NCI-H774 (cell line): ENCODE results near the gene PNPLA2.

Source experiments
- DNase-seq: peaks from one replicate; lab custom pipeline; 2025; lab: John Stamatoyannopoulos, UW

PNPLA2 gene

DNA sequence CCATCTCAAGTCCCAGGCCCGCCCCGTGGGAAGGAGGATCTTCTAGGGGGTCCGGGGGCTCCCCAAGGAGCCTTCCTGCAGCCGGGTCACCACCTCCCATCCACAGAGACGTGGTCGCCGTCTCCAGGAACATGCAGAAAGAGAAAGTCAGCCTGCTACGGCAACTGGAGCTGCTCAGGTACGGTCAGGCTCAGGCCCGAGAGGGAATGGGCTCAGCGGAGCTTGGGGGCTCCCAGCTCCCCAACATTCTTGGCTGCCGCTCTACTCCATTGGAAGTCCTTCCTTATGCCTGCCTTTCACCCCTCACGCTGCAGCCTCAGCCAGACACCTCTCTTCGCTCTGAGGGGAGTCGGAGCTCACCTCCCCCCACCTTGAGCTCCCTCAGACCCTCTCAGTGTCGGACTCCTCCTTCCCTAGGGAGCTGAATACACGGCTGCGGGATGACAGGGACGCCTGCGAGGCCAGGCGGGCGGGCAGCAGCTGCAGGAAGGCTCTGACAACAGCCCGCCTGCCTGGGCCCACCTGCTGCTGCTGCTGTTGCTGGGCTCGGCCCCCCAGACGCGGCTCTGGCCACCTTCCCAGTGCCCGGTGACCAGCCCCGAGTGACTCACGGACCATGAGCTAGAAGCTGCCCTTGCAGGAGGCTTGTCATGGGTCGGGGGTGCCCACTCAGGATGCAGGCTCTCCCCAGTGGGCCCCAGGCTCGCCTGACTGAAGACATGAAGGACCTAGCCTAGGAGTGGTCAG lies 12.6 kb downstream of the PNPLA2 start:
- DNase-seq: no peak

DNA sequence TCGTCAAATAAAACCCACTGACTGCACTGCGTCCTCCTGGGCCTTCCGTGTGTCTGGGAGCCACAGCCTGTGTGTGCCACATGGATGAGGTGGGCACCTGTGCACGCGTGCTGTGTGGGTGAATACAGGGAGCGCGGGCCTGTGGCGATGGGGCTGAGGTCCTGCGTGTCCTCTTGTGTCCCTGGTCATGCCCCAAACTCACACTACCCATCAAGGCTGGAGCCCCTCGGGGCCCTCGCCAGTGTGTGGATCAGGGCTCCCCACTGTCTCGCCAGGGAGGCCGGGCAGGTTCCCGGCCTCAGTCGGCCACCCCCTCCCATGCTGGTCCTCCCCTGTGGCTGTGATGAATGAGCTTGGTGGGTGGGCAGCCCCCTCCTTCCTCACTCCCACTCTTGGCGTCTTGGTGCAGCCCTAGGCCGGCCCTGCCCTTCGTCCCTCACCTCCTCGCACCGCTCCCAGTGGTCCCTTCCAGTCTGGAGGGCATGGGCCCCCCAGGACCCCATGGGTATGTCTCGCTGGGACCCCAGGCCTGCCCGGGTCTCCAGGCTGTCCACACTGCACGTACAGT lies 13.3 kb downstream of the PNPLA2 start:
- DNase-seq: no peak

DNA sequence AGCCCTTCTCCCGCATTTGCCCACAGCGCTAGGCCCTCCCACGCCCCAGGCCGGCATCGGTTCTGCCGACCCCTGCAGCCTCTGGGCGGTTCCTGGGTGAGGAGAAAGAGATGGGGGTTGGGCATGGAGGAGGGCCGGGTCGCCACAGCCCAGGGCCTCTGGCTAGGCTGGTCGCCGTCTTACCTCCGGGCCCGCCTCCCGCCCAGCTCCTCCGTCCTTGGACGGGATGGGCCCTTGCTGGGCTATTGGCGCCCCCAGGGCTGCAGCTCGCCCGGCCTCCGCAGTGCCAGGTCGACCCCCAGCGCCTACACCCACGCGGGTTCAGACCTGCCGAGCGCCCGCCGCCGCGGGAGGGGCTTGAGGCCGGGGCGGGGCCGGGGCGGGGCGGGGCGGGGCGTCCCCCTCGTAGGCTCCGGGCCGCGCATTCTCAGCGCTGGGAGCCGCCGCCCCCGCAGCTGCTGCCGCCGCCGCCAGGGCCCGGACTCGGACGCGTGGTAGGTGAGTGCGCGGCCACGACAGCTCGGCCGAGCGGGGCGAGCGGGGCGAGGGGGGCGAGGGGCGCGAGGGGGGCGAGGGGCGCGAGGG lies 13.9 kb downstream of the PNPLA2 start, which contains the start of gene CD151:
TSS of gene CD151 (plus strand) at position 424 of the 585 bp plus-strand sequence. CDS start 3,118 bp downstream, outside the sequence.
- DNase-seq: peak; percentile 29

DNA sequence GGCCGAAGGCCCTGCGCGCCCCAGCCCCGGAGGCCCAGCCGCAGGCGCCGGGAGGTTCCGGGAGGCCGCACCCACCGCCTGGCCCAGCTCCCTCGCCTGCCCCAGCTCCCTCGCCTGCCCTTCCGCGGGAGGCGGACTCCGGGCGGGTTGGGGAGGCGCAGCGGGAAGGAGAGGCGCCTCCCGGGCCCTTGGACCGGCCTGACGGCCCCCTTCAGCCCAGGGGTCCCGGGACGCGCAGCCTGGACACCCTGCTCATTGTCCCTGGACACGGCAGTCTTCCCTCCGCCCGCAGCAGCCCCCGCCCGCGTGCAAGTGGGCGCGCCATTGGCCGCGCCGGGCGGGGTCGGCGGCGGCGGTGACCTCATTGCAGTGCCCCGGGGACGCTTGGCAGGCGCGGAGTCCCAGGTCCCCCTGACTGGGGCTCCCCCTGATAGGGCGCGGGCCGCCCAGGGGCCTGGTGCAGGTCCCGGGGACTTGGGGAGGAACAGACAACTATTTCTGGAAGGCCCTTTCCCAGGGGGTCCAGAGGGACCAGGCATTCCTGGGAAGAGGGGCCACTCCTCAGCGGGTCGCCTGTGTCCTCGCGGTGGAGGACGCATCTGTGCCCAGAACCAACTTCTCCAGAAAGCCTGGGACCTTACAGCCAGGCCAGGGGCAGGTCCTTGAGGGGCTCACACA lies 14.5 kb downstream of the PNPLA2 start:
- peak; percentile 22 for DNase-seq

DNA sequence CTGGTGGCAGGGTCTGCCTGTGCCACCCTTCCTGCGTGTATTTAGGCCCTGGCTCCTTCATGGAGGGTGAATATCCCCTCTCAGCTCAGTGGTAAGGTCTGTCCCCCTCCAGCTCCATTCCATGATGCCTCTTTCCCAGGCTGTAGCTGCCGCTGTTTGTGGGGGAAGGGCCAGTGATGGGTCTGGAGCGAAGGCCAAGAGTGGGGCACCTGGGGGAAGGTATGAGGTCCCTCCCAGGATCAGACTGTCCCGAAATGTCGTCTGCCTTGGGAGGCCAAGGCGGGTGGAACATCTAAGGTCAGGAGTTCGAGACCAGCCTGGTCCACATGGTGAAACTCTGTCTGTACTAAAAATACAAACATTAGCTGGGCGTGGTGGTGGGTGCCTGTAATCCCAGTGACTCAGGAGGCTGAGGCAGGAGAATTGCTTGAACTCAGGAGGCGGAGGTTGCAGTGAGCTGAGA lies 15.2 kb downstream of the PNPLA2 start:
- no peak for DNase-seq

DNA sequence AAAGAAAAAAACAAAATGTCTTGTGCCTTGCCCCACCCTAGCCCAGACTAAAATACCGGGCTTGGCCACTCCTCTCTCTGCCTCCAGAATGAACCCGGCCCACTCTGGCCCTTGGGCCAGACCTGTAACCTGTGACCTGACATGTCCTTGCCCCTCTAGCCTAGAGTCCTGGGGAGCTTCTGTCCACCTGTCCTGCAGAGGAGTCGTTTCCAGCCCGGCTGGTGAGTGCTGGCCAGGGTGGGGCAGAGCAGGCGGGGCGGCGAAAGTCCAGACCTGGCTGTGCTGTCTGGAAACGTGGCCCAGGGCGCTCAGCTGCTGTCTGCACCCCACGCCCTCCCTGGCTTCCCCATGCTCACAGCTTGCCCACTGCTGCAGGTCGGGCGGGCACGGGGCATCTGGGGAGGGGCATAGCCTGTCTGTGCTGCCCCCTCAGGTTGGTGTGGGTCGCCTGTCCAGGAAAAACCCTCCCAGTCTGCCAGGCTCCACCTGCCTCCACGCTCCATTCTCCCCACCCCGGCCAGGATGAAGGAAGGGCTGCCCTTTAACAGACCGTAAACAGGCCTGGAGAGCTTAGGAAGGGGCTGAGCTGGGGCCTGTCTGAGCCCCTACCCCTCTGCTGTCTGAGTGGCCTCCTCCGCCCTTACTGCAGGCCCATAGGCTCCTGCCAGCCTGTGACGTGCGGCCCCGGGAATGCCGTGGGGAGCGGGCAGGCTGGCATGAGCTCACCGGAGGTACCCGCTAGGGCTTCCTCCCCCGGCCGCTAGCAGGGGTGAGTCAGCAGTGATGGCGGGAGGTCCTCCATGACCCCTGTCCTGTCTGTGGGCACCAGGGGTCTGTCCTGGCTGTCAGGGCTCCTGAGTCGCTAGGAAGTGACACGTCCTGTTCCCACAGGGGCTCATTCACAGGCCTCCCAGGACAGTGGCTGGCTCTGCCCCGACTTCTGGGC lies 15.9 kb downstream of the PNPLA2 start:
- DNase-seq: no peak

DNA sequence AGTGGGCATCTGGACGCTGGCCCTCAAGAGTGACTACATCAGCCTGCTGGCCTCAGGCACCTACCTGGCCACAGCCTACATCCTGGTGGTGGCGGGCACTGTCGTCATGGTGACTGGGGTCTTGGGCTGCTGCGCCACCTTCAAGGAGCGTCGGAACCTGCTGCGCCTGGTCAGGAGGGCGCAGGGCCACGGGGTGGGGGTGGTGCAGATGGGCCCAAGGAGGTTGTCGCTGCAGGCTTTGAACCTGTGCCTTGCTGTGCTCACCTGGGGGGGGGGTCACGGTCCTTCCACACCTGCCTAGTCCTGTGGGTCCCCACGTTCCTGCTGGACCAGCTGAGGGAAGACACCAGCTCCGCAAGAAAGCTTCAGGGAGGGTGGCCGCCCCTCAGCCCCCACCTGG lies 17.6 kb downstream of the PNPLA2 start:
- no peak for DNase-seq

DNA sequence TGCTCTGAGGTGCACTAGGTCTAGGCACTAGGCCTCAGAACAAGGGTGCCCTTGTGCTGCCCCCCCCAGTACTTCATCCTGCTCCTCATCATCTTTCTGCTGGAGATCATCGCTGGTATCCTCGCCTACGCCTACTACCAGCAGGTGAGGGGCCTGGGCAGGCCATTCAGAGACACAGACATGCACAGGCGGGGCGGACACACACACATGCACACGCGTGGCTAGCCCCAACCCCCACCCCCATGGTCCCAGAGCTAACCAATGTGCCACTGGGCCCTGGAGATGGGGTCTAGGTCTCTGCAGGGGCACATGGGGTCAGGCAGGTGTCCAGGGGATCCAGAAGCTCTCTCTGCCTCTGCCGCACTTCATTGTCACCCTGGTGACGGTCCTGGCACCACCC lies 18.0 kb downstream of the PNPLA2 start:
- no peak for DNase-seq

DNA sequence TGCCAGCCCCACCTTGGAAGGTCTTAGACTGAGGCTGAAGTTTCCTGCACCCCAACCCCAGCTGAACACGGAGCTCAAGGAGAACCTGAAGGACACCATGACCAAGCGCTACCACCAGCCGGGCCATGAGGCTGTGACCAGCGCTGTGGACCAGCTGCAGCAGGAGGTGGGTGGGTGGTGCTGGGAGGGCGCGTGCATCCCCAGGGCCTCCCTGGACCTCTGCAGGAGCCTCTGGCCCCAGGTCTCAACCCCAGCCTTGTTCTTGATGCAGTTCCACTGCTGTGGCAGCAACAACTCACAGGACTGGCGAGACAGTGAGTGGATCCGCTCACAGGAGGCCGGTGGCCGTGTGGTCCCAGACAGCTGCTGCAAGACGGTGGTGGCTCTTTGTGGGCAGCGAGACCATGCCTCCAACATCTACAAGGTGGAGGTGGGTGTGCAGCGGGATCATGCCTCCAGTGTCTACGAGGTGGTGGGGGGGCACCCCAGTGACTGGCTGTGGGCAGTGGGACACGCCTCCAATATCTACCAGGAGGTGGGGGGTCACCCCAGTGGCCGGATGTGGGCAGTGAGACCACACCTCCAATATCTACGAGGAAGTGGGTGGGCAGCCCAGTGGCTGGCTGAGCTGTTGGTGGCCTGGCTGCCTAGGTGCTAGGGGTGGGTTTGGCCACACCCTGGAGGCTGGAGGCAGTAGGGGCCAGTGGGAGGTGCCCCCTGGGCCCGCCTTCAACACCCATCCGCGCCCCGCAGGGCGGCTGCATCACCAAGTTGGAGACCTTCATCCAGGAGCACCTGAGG lies 18.7 kb downstream of the PNPLA2 start:
- DNase-seq: no peak

DNA sequence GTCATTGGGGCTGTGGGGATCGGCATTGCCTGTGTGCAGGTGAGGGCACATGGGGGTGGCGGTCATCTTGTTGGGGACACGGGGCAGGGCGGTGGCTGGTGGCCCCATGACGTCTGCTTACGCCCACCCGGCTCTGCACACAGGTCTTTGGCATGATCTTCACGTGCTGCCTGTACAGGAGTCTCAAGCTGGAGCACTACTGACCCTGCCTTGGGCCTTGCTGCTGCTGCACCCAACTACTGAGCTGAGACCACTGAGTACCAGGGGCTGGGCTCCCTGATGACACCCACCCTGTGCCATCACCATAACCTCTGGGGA lies 19.2 kb downstream of the PNPLA2 start:
- no peak for DNase-seq

DNA sequence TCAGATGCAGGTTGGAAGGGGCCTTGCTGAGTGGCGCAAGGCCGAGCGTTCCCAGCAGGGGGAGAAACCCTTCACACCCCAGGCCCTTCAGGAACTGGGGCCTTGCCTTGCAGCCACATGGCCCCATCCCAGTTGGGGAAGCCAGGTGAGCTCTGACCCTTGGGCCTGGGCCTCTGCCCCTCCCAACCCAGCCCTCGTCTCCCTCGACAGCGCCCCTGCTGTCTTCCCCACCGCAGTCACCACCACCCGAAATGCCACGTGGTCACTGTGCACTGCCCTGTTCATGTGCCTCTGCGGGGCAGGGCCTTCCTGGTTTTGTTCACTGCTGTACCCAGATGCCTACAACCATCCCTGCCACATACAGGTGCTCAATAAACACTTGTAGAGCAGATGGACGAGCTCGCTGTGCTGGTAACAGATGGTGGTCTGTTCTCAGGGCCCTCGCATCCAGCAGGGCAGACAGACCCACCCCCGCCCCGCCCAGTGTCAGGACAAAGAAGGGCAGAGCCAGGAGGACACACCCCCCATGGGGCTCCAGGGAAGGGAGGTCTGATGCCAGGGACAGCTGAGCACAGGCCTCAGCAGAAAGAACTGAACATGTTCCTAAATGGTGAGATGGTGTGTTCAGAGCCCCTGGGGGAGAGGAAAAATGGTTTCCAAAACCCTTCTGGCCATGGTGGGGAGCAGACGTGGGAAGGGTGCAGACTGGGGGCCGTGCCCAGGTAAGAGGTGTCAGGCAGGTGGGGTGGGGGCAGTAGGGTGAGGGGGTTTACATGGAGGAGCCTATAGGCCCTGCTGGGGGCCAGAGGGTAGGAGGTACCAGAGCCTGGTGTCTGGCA lies 19.9 kb downstream of the PNPLA2 start:
- DNase-seq: no peak

DNA sequence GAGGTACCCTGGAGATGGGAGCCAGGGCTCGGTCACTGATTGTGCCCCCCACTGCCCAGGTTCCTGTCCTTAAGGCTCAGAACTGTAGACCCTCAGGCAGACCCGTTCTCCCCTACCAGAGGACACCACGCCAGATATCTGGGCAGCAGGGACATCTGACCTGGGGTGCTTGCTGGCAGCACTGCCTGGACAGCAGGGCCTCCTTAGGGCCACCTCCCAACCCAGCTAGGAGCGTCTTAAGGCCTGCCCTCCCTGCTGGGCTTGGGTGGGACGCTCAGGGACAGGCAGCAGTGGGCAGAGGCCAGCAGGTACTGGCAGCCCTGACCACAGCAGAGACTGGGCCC lies 20.5 kb downstream of the PNPLA2 start:
- no peak for DNase-seq

DNA sequence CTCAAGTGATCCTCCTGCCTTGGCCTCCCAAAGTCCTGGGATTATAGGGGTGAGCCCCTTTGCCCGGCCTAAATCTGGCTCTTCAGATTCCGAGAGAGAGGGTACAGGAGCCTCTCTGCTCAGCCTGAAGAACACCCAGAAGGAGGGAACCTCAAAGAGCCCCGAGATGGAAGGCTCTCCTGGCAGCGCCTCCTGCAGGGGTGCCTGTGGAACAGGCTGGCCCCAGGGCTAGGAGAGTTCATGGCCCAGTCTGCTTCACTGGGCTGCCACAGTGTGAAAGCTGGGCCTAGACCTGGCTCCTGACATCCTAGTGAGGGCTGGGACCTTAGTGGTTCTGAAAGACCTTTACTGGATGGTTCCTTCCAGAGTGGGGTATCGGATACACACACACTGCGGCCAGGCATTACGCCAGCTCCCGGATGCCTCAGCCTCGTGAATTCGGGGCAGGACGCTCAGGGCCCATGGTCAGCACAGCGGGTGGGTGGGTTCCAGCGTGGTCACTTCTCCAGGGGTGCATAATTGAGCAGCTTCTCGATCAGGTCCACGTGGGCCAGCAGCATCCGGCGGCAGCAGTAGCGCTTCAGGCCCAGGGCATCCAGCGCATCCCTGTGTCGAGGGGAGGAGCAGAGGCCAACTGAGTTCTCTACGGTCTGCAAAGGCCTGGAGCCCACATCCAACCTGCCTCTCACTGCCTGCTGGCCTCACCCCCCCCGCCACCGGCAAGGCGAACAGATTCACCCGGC lies 21.3 kb downstream of the PNPLA2 start:
- no peak for DNase-seq

DNA sequence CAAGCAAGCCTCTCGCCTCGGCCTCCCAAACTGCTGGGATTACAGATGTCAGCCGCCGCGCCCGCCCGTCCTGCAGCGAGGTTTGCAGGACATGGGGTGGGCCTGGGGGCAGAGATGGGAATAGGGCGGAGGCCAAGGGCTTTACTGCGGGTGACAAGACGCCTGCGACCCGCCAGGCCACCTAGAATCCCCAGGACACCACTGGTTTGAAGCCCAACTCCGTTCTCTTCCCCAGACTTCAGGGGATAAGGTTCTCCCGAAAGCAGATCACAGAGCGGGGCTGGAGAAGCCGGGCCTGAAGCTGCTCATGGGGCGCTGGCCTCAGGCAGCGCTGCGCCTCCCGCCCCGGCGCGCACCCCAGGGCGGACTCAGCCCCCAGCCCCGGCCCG lies 23.3 kb downstream of the PNPLA2 start:
- no peak for DNase-seq

DNA sequence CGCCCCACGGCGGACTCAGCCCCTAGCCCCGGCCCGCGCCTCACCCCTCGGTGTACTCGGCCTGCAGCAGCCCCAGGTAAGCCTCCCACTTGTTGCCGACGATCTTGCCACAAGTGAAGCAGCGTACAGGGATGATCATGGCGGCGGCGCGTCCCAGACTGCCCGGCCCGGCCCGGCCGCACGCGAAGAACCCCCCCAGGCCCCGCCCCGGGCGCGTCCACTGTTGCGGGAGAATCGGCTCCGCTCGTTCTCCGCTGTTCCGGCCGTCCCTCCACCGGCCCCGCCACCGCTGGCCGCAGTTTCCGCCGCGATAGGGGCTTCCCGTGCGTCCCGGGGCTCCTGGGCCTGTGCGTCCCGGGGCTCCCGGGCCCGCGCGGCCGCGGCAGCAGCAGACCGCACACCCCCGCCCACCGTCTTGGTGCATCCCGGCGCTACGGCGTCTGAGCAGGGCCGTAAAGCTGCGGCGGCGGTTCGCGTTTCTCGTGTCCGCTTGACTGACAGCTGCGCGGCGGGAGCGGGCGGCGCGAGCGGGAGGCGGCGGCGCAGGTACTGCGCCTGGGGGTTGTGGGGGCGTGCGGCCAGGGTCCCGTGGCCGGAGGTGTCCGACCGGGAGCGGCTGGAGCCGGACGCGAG lies 23.8 kb downstream of the PNPLA2 start, which contains the start of the genes POLR2L and TSPAN4:
TSS of gene POLR2L (minus strand) at position 160 of the 633 bp plus-strand sequence. CDS start at position 139, 21 bp downstream.
TSS of gene TSPAN4 (plus strand) at position 483 of the 633 bp plus-strand sequence. CDS start 7,453 bp downstream, outside the sequence.
- DNase-seq: peak; percentile 82

DNA sequence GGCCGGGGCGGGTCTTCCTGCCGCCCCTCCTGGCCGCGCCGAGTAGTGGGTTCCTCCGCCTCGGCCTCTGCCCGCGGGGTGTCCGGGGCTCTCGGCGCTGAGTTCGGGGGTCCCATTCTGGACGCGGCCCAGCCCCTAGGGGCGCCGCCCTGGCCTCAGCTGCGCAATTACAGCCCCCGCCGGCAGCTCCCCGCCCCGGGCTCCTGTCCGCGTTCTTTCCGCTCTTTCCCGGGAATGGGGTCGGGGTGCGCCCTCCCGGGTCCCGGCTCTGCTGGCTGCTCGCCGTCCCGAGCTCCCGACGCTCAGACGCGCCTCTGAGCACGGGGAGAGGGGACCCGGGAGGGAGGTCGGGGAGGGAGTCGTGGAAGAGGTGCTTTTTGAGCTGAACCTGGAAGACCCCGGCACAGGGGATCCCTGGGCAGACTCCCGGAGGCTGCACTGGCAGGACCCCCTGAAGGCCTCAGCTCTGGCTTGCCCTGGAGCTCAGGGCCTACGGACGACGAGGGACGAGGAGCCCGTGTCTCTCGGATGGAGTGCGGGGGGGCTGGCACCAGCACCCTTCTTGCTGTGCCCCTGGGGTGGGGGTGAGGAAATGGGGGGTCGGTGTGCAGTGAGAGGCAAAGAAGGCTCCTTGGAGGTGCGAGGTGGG lies 24.5 kb downstream of the PNPLA2 start:
- DNase-seq: no peak

DNA sequence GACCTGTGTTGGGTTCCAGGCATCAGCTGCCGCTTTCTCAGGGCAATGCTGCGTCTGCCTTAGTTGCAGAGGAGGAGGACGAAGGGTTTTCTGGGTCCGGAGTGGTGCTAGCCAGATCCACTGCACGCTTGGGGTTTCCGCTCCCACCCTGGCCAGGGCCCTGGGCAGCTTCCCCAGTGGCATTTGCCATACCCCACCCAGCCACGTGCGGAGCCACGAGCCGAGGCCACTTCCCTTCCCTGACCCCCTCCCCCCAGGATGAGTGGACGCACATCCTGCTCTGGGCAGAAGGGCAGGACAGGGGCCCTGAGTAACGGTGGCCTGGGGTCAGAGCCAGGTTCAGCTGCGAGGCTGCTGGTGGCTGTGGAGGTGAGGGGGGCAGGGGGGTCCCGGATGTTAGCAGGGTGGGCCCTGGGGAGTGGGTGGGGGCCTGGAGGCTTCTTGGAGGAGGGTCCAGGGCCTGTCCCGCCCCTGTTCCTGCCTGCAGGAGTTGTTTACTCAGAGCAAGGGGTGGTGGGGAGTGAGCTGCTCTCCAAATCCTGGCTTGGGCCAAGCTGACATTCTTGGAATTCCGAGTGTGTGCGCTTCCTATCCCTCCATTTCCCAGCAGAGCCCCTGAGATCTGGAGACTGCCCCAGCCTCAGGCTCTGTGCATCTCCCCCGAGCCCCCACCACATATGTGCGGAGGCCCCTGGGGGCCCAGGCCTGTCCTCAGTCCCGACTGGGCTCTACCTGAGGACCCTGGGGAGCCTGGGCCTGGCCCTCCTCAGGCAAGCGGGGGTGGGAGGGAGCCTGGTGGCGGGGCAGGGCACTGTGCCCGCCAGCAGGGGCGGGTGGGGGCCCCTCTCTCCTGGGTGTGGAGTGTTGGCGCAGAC lies 25.3 kb downstream of the PNPLA2 start:
- DNase-seq: no peak
